Stimulated activated memory B cell treated with anti-CD40 and anti-IgM and Interleukin-4, amounts not matched to agents 10 μg/mL and 1 μg/mL and 100 μg/mL, for 72 hours (primary cell): ENCODE data around the gene ATL1.

Experiments used
- ATAC-seq: fragments of 150-1000 bp; cut with Tn5 transposase; 2 replicates; pipeline ENCODE4 v1.10.0; 2021
- H3K27ac Mint-ChIP-seq: one replicate; pipeline ENCODE4 v1.8.0; 2022; ENCODE audit warnings: mild to moderate bottlenecking, mixed read lengths
- H3K27me3 Mint-ChIP-seq: one replicate; pipeline ENCODE4 v1.8.0; 2022; ENCODE audit warnings: mixed read lengths
- H3K36me3 Mint-ChIP-seq: one replicate; pipeline ENCODE4 v1.8.0; 2022; ENCODE audit warnings: mixed read lengths
- H3K4me1 Mint-ChIP-seq: one replicate; pipeline ENCODE4 v1.8.0; 2022; ENCODE audit warnings: mixed read lengths
- H3K4me3 Mint-ChIP-seq: one replicate; pipeline ENCODE4 v1.8.0; 2022; ENCODE audit warnings: mild to moderate bottlenecking, moderate library complexity, mixed read lengths
- H3K9me3 Mint-ChIP-seq: one replicate; pipeline ENCODE4 v1.8.0; 2022; ENCODE audit warnings: mixed read lengths

ATL1 gene

DNA sequence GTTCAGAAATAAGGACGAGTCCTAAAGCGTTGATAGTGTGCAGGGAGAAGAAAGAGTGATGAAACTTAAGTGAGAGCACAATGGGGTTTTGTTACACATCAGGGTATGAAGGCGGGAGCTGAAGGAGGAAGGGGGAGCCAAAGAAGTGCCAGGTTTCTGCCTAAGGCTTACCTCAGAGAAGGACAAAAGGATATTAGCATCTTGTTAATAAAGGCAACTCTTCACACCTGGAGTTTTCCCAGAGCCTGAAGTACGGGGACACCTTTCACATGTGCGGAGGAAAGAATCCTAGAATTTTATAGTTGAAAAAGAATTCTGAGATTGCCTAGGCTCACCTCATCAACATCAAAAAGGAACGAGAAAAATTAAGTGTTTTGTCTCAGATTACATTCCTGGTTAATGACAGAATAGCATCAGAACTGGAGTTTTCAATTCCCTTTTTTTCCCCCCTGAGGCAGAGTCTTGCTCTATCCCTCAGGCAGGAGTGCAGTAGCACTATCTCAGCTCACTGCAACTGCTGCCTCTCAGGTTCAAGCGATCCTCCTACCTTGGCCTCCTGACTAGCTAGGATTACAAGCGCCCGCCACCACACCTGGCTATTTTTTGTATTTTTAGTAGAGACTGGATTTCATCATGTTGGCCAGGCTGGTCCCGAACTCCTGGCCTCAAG, 110.4 kb downstream of the ATL1 start:
- Mint-ChIP-seq H3K9me3 (peaks cover 2% of the 10 kb centered on the region), H3K27ac (no peak overlapping the region), H3K36me3 (no peaks in the 10 kb centered on the region), H3K27me3 (no peaks in the 10 kb centered on the region), H3K4me1 (no peaks in the 10 kb centered on the region), H3K4me3 (no peak overlapping the region)
- ATAC-seq: no peak

- no peaks in the 10 kb centered on the region for H3K36me3 Mint-ChIP-seq
- H3K27ac Mint-ChIP-seq: no peak overlapping the region
- no peak for ATAC-seq
- H3K4me3 Mint-ChIP-seq: no peak overlapping the region
- H3K27me3 Mint-ChIP-seq: no peaks in the 10 kb centered on the region
- H3K4me1 Mint-ChIP-seq: no peaks in the 10 kb centered on the region
- peaks cover 2% of the 10 kb centered on the region for H3K9me3 Mint-ChIP-seq
Observed at GRCh38 chr14:50670866-50671256, 110.9 kb downstream of the ATL1 start.

DNA sequence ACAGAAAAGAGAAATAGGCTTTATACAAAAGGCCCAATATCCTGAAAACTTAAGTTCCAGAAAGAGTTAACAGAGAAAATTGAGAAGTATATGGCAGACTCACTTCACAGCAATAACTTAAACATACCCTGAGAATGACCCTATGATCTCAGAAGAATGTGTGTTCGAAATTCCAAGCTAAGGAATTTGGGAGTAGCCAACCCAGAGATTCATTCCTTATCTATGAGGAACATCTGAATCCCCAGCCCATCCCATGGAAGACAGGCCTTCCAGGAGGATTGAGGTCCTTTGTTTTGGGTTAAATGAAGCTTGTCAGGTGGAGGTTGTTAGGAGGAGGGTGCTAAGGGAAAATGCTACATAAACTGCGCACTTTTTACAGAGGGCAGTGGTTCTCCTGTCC, 115.7 kb downstream of the ATL1 start:
- no peak overlapping the region for H3K4me3 Mint-ChIP-seq
- H3K27me3 Mint-ChIP-seq: no peaks in the 10 kb centered on the region
- H3K36me3 Mint-ChIP-seq: no peaks in the 10 kb centered on the region
- H3K9me3 Mint-ChIP-seq: peaks cover 2% of the 10 kb centered on the region
- peak overlapping the region; percentile 75 for H3K27ac Mint-ChIP-seq
- no peak for ATAC-seq
- H3K4me1 Mint-ChIP-seq: peaks cover 30% of the 10 kb centered on the region

DNA sequence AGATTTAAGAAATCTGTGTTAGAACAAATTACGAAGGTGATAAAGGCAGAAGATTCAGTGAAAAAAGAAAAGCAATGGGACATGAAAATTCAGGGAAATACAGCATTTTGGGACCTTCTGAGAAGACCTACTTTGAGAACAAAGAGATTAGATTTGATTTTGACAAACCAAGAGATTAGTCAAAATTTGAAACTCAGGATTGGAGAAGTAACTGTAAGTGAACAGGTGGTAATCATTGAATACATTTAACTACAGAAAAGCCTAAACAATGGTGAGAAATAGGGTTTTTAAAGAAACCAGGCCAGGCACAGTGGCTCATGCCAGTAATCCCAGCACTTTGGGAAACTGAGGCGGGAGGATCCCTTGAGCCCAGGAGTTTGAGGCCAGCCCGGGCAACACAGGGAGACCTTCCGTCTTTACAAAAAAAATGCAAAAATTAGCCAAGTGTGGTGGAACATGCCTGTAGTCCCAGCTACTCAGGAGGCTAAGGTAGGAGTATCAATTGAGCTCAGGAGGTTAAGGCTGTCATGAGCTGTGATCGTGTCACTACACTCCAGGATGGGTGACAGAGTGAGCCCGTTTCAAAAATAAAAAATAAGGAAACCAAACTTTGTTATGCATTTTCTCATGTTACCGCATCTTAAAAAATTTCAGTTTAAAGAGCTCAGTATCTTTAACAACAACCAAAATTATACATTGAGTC, 117.0 kb downstream of the ATL1 start:
- ATAC-seq: peak; percentile 71
- Mint-ChIP-seq H3K4me1 (peaks cover 35% of the 10 kb centered on the region), H3K4me3 (peak overlapping the region; percentile 56), H3K9me3 (peaks cover 7% of the 10 kb centered on the region), H3K27me3 (no peaks in the 10 kb centered on the region), H3K27ac (peak overlapping the region; percentile 69), H3K36me3 (no peaks in the 10 kb centered on the region)

DNA sequence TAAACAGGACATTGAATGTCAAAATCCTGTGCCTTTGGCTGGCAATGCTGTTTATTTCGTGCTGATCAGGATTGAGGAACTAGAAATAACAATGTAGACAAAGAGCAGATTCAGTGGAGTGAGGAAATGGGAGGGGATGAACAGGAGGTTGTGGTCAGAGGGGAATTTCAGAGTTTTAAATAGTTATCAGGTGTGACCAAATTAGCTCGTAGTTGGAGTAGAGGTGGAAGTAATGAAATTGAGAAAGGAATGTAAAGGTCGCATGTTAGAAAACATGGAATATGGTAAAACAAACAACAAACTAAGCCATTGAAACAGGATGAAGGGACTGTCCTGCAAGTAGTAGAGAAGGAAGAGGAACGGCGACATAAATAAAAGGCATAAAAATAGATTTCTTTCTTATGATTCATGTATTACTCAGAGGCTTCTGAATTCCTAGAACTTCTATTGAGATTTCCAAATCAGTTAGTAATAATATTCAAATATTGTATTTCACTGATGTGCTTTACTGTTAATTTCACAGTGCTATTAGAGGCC, 117.7 kb downstream of the ATL1 start:
- Mint-ChIP-seq H3K27me3 (no peaks in the 10 kb centered on the region), H3K4me3 (peak overlapping the region; percentile 56), H3K9me3 (peaks cover 7% of the 10 kb centered on the region), H3K4me1 (peaks cover 35% of the 10 kb centered on the region), H3K36me3 (no peaks in the 10 kb centered on the region), H3K27ac (peak overlapping the region; percentile 69)
- ATAC-seq: peak; percentile 84

- Mint-ChIP-seq H3K36me3 (no peaks in the 10 kb centered on the region), H3K4me1 (peaks cover 35% of the 10 kb centered on the region), H3K27me3 (no peaks in the 10 kb centered on the region), H3K4me3 (peak overlapping the region; percentile 7), H3K27ac (peak overlapping the region; percentile 69), H3K9me3 (peaks cover 7% of the 10 kb centered on the region)
- ATAC-seq: no peak
Observed at GRCh38 chr14:50678163-50678562, 118.2 kb downstream of the ATL1 start.

- Mint-ChIP-seq H3K36me3 (no peaks in the 10 kb centered on the region), H3K27ac (peak overlapping the region; percentile 22), H3K27me3 (no peaks in the 10 kb centered on the region), H3K4me1 (peaks cover 35% of the 10 kb centered on the region), H3K9me3 (peaks cover 5% of the 10 kb centered on the region), H3K4me3 (no peak overlapping the region)
- ATAC-seq: no peak
Observed at GRCh38 chr14:50679674-50680073, 119.7 kb downstream of the ATL1 start.
